ENCODE data around the gene ATP2B2. TPM values are rescaled to one million over a fixed set of nuclear protein-coding genes. Genes with fewer than 3 reads are reported as not detected.

ATP2B2 gene
- polyA plus RNA-seq, 4 donors: 0.34 to 0.89 (median 0.46) TPM

GRCh38 chr3:10473581-10474274 lies 31.7 kb downstream of the ATP2B2 start:
- DNase-seq (ENCODE audit: low read depth in 4 of 4, low spot score in 3 of 4): no peak

- no peak for DNase-seq (ENCODE audit: low read depth in 4 of 4, low spot score in 3 of 4)
Observed at GRCh38 chr3:10472877-10473440, 32.4 kb downstream of the ATP2B2 start.

- peak in 3 of 4 donors; percentile 14 to 54 (median 25) for DNase-seq (ENCODE audit: low read depth in 4 of 4, low spot score in 3 of 4)
Observed at GRCh38 chr3:10471054-10471688, 34.2 kb downstream of the ATP2B2 start.

GRCh38 chr3:10470120-10471053 lies 35.0 kb downstream of the ATP2B2 start:
- no peak for DNase-seq (ENCODE audit: low read depth in 4 of 4, low spot score in 3 of 4)

DNA sequence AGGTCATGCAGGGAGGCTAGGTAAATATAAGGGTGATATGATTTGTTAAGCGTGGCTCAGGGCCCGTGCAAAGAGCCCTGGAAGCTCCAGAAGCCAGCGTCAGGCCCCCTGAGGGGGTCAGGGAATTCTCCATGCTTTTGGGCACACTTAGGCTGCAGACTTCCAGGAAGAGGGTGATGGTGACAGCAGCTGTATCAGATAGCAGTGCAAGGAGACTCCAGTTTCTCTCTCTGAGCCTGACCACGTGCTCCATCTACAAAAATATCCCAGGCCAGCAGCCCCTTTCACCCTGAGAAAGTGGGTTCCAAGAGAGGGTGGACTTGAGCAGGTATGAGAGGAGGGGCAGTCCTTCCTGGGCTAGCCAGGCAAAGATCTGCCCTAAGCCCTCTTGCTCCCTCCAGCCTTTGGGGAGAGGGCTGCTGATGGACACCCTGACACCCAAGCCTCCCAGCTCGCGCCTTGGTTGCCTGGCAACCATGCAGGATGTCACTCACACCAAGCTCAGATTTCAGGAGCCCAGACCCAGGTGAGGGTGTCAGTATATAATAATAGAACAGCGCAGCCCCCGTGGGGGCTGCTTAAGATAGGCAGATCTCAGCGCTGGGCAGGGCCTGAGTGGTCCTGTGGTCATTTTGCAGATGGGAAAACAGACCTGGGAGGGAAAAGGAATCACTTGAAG lies 35.8 kb downstream of the ATP2B2 start:
- DNase-seq (ENCODE audit: low read depth in 4 of 4, low spot score in 3 of 4): no peak

GRCh38 chr3:10468613-10469354 lies 36.6 kb downstream of the ATP2B2 start:
- DNase-seq (ENCODE audit: low read depth in 4 of 4, low spot score in 3 of 4): no peak

GRCh38 chr3:10467904-10468612 lies 37.3 kb downstream of the ATP2B2 start:
- no peak for DNase-seq (ENCODE audit: low read depth in 4 of 4, low spot score in 3 of 4)

GRCh38 chr3:10467204-10467603 lies 38.2 kb downstream of the ATP2B2 start:
- DNase-seq (ENCODE audit: low read depth in 4 of 4, low spot score in 3 of 4): no peak

DNA sequence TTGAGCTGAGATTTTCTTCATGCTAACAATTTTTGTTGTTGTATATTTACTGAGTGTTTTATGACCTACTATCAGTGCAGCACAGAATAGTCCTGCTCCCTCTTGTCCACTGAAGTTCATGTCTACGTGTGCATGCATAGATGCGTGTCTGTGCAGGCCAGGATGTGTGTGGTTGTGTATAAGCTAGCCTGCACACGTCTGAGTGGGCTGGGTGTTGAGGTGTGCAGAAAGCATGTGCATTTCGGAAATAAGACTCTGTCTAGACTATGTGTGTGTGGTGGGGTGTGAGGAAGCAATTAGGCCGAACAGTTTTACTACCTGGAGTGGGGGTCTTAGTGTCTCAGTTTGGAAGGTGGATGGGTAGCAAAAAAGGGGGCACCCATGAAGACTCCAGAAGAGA lies 39.2 kb downstream of the ATP2B2 start:
- DNase-seq (ENCODE audit: low read depth in 4 of 4, low spot score in 3 of 4): no peak

- DNase-seq (ENCODE audit: low read depth in 4 of 4, low spot score in 3 of 4): no peak
Observed at GRCh38 chr3:10465161-10465560, 40.2 kb downstream of the ATP2B2 start.

GRCh38 chr3:10463533-10464434 lies 41.6 kb downstream of the ATP2B2 start:
- DNase-seq (ENCODE audit: low read depth in 4 of 4, low spot score in 3 of 4): no peak

DNA sequence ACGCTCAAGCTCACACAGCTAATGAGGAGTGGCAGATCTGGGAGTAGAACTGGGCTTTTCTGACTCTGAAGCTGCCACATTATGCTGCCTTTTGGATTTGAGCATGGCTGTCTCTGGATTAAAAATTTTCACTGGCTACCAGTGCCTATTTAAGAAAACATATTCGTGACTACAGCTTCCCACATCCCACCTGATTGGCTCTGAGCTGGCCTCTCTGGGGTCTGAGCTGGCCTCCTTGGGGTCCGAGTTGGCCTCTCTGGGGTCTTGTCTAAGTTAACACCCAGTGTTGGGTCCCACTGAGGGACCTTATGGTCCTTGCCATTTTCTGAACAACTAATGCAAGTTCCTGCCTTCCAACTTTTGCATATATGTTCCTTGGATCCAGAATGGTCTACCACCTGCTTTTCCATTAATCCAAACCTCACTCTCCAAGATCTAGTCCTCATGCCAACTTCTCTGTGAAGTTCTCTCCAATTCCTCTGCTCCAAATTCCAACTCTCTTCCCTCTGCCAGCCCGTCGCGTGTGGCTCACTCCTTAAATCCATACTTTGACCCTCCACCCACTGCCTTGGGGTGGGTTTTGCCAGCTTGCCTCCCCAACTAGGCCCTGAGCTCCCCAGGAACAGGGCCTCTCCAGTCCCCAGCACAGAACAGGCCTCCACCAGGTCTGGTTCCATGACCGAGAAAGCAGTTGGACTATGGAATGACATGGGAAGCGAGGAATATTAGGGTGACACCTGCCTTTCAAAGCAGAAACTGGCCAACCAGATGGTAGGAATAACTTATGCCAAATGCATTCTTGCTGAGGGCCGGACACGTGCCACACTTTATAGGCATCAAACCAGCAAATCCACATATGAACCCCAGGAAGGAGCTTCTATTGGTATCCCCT lies 42.5 kb downstream of the ATP2B2 start:
- DNase-seq (ENCODE audit: low read depth in 4 of 4, low spot score in 3 of 4): no peak

- no peak for DNase-seq (ENCODE audit: low read depth in 4 of 4, low spot score in 3 of 4)
Observed at GRCh38 chr3:10460951-10461545, 44.3 kb downstream of the ATP2B2 start.

DNA sequence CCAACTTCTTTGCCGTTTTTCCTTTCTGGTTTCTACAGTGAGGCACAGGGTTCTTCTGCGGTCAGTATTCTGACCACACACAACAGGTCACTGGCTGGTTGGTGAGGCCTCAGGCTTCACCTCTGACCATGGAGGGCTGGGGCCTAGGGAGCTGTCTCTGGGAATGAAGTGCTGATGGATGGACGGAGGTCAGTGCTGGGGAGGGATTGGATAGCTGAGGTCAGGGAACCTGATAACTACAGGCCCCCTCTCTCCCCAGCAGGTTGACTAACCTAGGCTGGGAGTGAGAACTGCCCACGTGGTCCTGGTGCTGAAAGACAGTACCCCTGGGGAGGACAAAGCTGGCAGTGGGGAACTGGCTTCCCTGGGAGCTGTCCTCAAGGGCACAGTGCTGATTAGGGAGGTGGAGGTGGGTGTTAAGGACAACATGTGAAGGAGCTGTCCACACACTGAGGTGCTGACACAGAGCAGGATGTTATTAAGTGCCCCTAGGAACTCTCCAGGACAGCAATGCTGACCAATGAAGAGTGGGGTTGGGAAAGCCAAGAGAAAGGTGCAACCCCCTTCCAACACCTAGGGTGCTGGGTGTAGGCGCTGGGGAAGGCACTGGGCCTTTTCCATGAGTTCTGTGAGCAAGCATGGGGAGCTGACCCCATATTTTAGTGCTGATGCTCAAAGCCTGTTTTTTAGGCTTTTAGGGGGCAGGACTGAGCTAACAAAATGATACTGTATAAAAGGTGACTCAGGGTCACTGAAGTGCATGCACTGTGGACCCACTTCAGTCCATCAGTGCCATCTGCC lies 45.2 kb downstream of the ATP2B2 start:
- DNase-seq (ENCODE audit: low read depth in 4 of 4, low spot score in 3 of 4): peak; percentile 71 to 91 (median 80)

DNA sequence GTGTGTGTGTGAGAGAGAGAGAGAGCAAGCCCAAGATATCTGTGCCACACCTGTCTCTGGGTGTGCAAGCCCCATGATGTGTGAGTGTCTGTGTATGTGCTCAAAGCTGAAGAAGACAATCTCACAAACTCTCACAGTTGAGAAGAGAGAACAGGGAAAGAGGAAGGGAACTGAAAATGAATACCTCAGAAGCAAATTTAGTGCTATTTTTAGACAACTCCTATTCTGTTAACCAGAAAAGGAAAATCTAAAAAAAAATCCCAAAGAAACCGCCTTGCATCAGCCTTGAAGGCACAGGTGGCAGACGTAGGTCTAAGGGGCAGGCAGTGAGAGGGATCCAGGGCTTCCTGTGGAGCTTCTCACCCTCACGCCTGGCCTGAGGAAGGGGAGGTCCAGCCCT lies 47.8 kb downstream of the ATP2B2 start:
- no peak for DNase-seq (ENCODE audit: low read depth in 4 of 4, low spot score in 3 of 4)

DNA sequence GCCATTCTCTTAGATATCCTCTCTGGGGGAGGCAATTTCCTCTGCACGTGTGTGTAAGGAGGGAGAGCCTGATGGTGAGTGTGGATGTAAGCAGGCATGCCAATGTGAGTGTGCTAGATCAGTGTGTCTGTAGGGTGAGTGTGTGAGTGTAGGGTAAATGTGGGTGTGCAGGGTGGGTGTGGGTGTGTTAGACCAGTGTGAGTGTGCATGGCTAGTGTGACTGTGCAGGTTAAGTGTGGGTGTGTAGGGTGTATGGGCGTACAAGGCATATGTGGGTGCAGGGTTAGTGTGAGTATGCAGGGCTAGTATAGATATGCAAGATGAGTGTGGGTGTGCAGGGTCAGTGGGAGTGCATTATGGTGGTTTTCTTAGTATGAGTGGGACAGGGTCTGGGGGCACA lies 48.4 kb downstream of the ATP2B2 start:
- DNase-seq (ENCODE audit: low read depth in 4 of 4, low spot score in 3 of 4): no peak

All from left renal pelvis (tissue), 4 donors.